Skeletal muscle tissue (tissue), 4 donors: ENCODE measurements around the gene STK17B. TPM values are rescaled to one million over a fixed set of nuclear protein-coding genes. Genes with fewer than 3 reads are reported as not detected.
A peak's percentile ranks its signal among the peaks of the same experiment; 100 is the strongest.

Experiments used
- H3K27ac ChIP-seq: one replicate; pipeline ENCODE4 v1.7.0; 2013; ENCODE audit warnings: mild to moderate bottlenecking, low read depth, low read length, inconsistent platforms
- H3K27me3 ChIP-seq, 3 donors: one replicate each; pipeline ENCODE4 v1.7.0; 2013; ENCODE audit warnings: low read length in 3 of 3; ENCODE audit not compliant: control insufficient read depth in 3 of 3, insufficient read depth in 3 of 3
- H3K36me3 ChIP-seq, 3 donors: one replicate each; pipeline ENCODE4 v1.7.0; 2013; ENCODE audit warnings: low read length in 3 of 3; ENCODE audit not compliant: control insufficient read depth in 3 of 3, insufficient read depth in 3 of 3
- H3K4me1 ChIP-seq, 3 donors: one replicate each; pipeline ENCODE4 v1.7.0; 2013; ENCODE audit warnings: low read length in 3 of 3, mild to moderate bottlenecking in 3 of 3; ENCODE audit not compliant: control insufficient read depth in 3 of 3, insufficient read depth in 3 of 3
- H3K4me3 ChIP-seq, 3 donors: one replicate each; pipeline ENCODE4 v1.7.0; 2013; ENCODE audit warnings: low read length in 3 of 3
- H3K9ac ChIP-seq, 3 donors: one replicate each; pipeline ENCODE4 v1.7.0; 2013; ENCODE audit warnings: low read length in 3 of 3, mild to moderate bottlenecking in 3 of 3, moderate library complexity in 2 of 3, low read depth in 1 of 3
- H3K9me3 ChIP-seq, 3 donors: one replicate each; pipeline ENCODE4 v1.7.0; 2013; ENCODE audit warnings: low read length in 3 of 3; ENCODE audit not compliant: control insufficient read depth in 3 of 3
- total RNA-seq: library from RNA; depleted of rRNA; stranded (reverse); fragments of >200 nt; gene quantifications from one replicate; pipeline ENCODE4 v1.2.3, GENCODE V29; 2014
- donor health status: Osteomylitis.

STK17B gene
- total RNA-seq, 1 donor from 2014 or later = 15.7 TPM

- Histone ChIP-seq H3K27ac (no peak overlapping the region), H3K9me3 (no peaks in the 10 kb centered on the region), H3K27me3 (no peaks in the 10 kb centered on the region), H3K36me3 (peaks cover 0 to 5% (median 0%) of the 10 kb centered on the region in 3 donors), H3K4me3 (no peak overlapping the region), H3K4me1 (no peaks in the 10 kb centered on the region), H3K9ac (no peak overlapping the region)
These were observed 8.7 kb downstream of the STK17B start for GRCh38 chr2:196162586-196163175.

- H3K4me1 ChIP-seq = no peaks in the 10 kb centered on the region
- H3K27ac ChIP-seq = no peak overlapping the region
- no peaks in the 10 kb centered on the region for H3K27me3 ChIP-seq
- no peak overlapping the region for H3K4me3 ChIP-seq
- H3K9me3 ChIP-seq = no peaks in the 10 kb centered on the region
- no peak overlapping the region for H3K9ac ChIP-seq
- H3K36me3 ChIP-seq = peaks cover 0 to 5% (median 0%) of the 10 kb centered on the region in 3 donors
These were observed 10.4 kb downstream of the STK17B start for GRCh38 chr2:196160946-196161345.

- no peak overlapping the region for H3K4me3 ChIP-seq
- H3K27me3 ChIP-seq = no peaks in the 10 kb centered on the region
- no peak overlapping the region for H3K9ac ChIP-seq
- peaks cover 0 to 5% (median 0%) of the 10 kb centered on the region in 3 donors for H3K36me3 ChIP-seq
- no peaks in the 10 kb centered on the region for H3K9me3 ChIP-seq
- no peak overlapping the region for H3K27ac ChIP-seq
- H3K4me1 ChIP-seq = no peaks in the 10 kb centered on the region
These were observed 11.3 kb downstream of the STK17B start for GRCh38 chr2:196160101-196160500.

- H3K9ac ChIP-seq = no peak overlapping the region
- H3K27me3 ChIP-seq = no peaks in the 10 kb centered on the region
- no peaks in the 10 kb centered on the region for H3K9me3 ChIP-seq
- peak overlapping the region; percentile 13 for H3K27ac ChIP-seq
- H3K4me3 ChIP-seq = no peak overlapping the region
- no peaks in the 10 kb centered on the region for H3K4me1 ChIP-seq
- peaks cover 3 to 5% (median 3%) of the 10 kb centered on the region in 3 donors for H3K36me3 ChIP-seq
These were observed 12.0 kb downstream of the STK17B start for GRCh38 chr2:196159221-196159892.

GRCh38 chr2:196155575-196155974 lies 15.8 kb downstream of the STK17B start:
- Histone ChIP-seq H3K9ac (no peak overlapping the region), H3K4me1 (no peaks in the 10 kb centered on the region), H3K36me3 (peaks cover 0 to 7% (median 3%) of the 10 kb centered on the region in 3 donors)

GRCh38 chr2:196153480-196153879 lies 17.9 kb downstream of the STK17B start:
- peaks cover 0 to 7% (median 3%) of the 10 kb centered on the region in 3 donors for H3K36me3 ChIP-seq

More at GRCh38 chr2:196155575-196155974, 15.8 kb downstream of the STK17B start:
- no peak overlapping the region for H3K4me3 ChIP-seq
- no peak overlapping the region for H3K27ac ChIP-seq
- no peaks in the 10 kb centered on the region for H3K9me3 ChIP-seq
- H3K27me3 ChIP-seq = no peaks in the 10 kb centered on the region

GRCh38 chr2:196149948-196150347 lies 21.4 kb downstream of the STK17B start:
- Histone ChIP-seq H3K9ac (no peak overlapping the region), H3K4me1 (no peaks in the 10 kb centered on the region), H3K36me3 (peaks cover 0 to 7% (median 2%) of the 10 kb centered on the region in 3 donors), H3K9me3 (no peaks in the 10 kb centered on the region), H3K27ac (no peak overlapping the region), H3K27me3 (no peaks in the 10 kb centered on the region), H3K4me3 (no peak overlapping the region)

More at GRCh38 chr2:196153480-196153879, 17.9 kb downstream of the STK17B start:
- H3K4me3 ChIP-seq = no peak overlapping the region
- H3K27ac ChIP-seq = no peak overlapping the region
- no peaks in the 10 kb centered on the region for H3K27me3 ChIP-seq
- no peaks in the 10 kb centered on the region for H3K9me3 ChIP-seq
- no peaks in the 10 kb centered on the region for H3K4me1 ChIP-seq
- H3K9ac ChIP-seq = no peak overlapping the region

GRCh38 chr2:196148736-196149135 lies 22.6 kb downstream of the STK17B start:
- Histone ChIP-seq H3K9me3 (no peaks in the 10 kb centered on the region), H3K9ac (no peak overlapping the region), H3K4me1 (no peaks in the 10 kb centered on the region), H3K4me3 (no peak overlapping the region), H3K27me3 (no peaks in the 10 kb centered on the region), H3K27ac (no peak overlapping the region), H3K36me3 (peaks cover 0 to 7% (median 4%) of the 10 kb centered on the region in 3 donors)

GRCh38 chr2:196145256-196145655 lies 26.1 kb downstream of the STK17B start:
- H3K9me3 ChIP-seq = no peaks in the 10 kb centered on the region
- H3K9ac ChIP-seq = no peak overlapping the region
- H3K27me3 ChIP-seq = no peaks in the 10 kb centered on the region
- no peak overlapping the region for H3K27ac ChIP-seq
- H3K36me3 ChIP-seq = peaks cover 0 to 5% (median 4%) of the 10 kb centered on the region in 3 donors
- no peak overlapping the region for H3K4me3 ChIP-seq
- H3K4me1 ChIP-seq = no peaks in the 10 kb centered on the region

GRCh38 chr2:196144513-196145126 lies 26.8 kb downstream of the STK17B start:
- Histone ChIP-seq H3K4me3 (no peak overlapping the region), H3K27ac (no peak overlapping the region), H3K36me3 (peaks cover 0 to 10% (median 8%) of the 10 kb centered on the region in 3 donors), H3K4me1 (no peaks in the 10 kb centered on the region), H3K27me3 (no peaks in the 10 kb centered on the region), H3K9ac (no peak overlapping the region), H3K9me3 (no peaks in the 10 kb centered on the region)
